GM10266 (cell line): ENCODE results near the gene GCC2.
"Not testable (repeated sequence)": the region's sequence is repeated elsewhere in the genome, so short reads cannot be mapped to it uniquely, and the experiment has no call there.

Source experiments
- DNase-seq: peaks from one replicate; pipeline ENCODE4 v3.0.0; 2012; ENCODE audit errors: extremely low spot score
- TF ChIP-seq, protein P1 (sequence below): IDR thresholded peaks from 2 replicates; pipeline ENCODE4 v1.5.1; 2012; ENCODE audit warnings: mild to moderate bottlenecking, low read depth; ENCODE audit not compliant: control insufficient read depth, insufficient read depth; ENCODE audit errors: missing control alignments

GCC2 gene

GRCh38 chr2:108542071-108542470, 93.1 kb downstream of the GCC2 start:
- no peak for DNase-seq
- TF ChIP-seq, protein P1, sequence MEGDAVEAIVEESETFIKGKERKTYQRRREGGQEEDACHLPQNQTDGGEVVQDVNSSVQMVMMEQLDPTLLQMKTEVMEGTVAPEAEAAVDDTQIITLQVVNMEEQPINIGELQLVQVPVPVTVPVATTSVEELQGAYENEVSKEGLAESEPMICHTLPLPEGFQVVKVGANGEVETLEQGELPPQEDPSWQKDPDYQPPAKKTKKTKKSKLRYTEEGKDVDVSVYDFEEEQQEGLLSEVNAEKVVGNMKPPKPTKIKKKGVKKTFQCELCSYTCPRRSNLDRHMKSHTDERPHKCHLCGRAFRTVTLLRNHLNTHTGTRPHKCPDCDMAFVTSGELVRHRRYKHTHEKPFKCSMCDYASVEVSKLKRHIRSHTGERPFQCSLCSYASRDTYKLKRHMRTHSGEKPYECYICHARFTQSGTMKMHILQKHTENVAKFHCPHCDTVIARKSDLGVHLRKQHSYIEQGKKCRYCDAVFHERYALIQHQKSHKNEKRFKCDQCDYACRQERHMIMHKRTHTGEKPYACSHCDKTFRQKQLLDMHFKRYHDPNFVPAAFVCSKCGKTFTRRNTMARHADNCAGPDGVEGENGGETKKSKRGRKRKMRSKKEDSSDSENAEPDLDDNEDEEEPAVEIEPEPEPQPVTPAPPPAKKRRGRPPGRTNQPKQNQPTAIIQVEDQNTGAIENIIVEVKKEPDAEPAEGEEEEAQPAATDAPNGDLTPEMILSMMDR = no peak

GRCh38 chr2:108547606-108548005, 98.6 kb downstream of the GCC2 start:
- DNase-seq = no peak
- TF ChIP-seq, protein P1 = no peak

DNA sequence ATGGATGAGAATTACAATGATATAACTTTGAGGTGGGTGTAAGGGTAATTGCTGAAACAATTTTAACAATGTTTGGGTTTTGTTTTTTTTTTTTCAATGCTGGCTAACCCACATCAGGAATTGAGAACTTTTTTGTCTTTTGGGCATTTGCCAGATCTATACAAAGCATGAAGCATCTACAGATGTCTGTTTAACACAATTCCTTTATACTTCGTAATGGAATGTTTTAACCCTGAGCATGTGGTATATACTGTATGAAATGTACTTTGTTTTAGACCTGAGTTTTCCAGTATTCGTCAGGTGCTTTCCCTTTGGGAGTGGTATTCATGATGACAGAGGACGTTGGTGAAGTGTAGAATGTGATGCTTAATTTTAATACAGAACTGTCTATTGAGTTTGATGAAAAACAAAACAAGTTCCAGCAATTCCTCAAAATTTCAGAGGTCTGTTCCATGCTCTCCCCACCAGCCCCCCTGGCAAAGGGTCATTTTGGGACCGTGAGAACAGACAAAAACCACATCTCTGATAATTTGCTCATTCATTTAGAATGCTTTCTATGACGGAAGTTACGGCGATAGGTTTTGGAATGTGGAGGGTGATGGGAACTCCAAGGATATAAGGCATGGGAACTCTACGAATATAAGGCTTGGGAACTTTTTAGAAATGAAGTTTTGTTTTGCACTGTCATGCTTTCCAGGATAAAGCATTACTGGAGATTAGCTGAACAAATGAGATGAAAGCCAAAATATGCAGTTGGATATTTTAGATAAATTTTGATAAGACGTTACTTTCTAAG, 99.4 kb downstream of the GCC2 start:
- DNase-seq = no peak
- TF ChIP-seq, protein P1 = no peak

- TF ChIP-seq, protein P1 = no peak
- no peak for DNase-seq
These were observed 103.6 kb downstream of the GCC2 start for GRCh38 chr2:108552566-108552965.

GRCh38 chr2:108553209-108553919, 104.4 kb downstream of the GCC2 start:
- DNase-seq = no peak
- TF ChIP-seq, protein P1 = no peak

DNA sequence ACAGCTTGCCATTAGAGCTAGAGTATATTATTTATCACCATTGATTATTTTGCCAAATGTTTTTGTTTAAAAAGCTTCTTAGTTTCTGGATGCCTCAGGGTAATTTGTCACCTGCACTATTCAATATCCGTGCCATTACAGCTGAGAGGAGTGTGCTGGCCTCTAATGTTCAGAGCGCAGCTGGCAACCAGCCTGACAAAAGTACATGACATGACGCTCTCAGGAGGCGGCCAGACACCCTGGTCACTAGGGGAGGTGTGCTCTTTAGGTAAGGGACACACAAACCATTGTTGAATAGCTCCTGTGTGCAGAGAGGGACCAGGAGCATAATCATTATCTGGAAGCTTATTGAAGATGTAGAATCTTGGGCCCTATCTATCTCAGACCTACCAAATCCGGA, 105.5 kb downstream of the GCC2 start:
- TF ChIP-seq, protein P1 = no peak
- DNase-seq = no peak

- no peak for DNase-seq
These were observed 106.6 kb downstream of the GCC2 start for GRCh38 chr2:108555572-108555971.

GRCh38 chr2:108556581-108556980, 107.6 kb downstream of the GCC2 start:
- DNase-seq = not testable (repeated sequence)

More at GRCh38 chr2:108555572-108555971, 106.6 kb downstream of the GCC2 start:
- TF ChIP-seq, protein P1 = no peak
